HG03342 (cell line): Measurements from ENCODE around the gene RBMS2.
A peak's percentile ranks its signal among the peaks of the same experiment; 100 is the strongest.
"Not testable (repeated sequence)": the region's sequence is repeated elsewhere in the genome, so short reads cannot be mapped to it uniquely, and the experiment has no call there.

ENCODE experiments used
- ATAC-seq: cut with Tn5 transposase; IDR thresholded peaks from one replicate; pipeline ENCODE4 v1.9.1; 2021; ENCODE audit warnings: mild to moderate bottlenecking, moderate library complexity; ENCODE audit not compliant: unreplicated experiment

Gene RBMS2, protein sequence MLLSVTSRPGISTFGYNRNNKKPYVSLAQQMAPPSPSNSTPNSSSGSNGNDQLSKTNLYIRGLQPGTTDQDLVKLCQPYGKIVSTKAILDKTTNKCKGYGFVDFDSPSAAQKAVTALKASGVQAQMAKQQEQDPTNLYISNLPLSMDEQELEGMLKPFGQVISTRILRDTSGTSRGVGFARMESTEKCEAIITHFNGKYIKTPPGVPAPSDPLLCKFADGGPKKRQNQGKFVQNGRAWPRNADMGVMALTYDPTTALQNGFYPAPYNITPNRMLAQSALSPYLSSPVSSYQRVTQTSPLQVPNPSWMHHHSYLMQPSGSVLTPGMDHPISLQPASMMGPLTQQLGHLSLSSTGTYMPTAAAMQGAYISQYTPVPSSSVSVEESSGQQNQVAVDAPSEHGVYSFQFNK

DNA sequence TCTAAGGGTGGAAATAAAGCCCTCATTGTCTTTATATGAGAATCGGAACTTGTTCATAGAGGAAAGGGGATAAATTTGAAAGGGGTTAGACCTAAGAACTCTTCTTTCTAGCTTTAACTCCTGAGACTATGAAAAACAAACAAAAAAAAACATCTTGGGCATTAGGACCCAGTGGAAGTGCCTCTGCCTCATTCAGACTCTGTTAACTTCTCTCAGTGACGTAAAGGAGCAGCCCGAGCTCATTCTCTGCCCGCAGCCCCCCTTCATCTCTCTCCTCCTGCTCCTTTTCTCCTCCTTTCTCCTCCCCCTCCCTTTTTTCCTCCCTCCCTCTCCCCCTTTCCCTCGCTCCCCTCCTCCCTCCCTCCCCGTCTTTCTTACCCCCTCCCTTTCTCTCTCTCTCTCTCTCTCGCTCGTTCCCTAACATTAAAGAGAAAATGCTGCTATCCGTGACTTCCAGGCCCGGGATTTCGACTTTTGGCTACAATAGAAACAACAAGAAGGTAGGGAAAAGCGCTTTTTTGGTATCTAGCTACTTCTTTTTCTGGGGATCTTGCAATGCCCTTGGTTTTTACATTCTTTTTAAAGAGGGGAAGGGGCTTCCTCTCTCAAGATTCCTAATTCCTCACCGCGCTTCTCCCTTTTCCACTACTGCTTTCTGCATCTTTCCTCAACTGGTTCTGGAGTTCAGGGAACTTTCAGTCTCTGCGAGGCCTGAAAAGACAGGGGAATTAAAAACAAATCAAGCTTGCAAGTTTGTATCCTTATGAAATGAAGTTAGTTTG lies at the start of gene RBMS2:
Gene RBMS2 (plus strand): TSS at position 231 of the 782 bp plus-strand sequence. CDS start 204 bp downstream, at position 435.
- peak; percentile 69 for ATAC-seq

DNA sequence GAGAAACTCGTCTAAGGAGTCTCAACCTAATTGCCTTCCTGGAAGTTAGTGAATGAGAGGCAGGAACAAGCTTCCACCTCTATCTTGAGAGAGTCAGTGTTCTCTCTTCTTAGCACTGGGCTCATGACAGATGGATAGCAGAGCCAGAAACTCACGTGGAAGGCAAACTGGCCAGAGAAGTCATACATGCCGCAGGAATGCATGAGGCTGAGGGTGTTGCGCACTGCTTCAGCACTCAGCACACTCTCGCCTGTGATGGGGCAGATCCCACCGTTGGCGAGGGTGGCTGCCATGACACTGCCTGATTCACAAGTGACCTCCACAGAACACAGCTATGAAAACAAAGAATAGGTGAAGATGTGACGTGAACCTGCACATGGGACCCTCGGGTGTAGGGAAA lies 47.2 kb upstream of the RBMS2 start:
- no peak for ATAC-seq

DNA sequence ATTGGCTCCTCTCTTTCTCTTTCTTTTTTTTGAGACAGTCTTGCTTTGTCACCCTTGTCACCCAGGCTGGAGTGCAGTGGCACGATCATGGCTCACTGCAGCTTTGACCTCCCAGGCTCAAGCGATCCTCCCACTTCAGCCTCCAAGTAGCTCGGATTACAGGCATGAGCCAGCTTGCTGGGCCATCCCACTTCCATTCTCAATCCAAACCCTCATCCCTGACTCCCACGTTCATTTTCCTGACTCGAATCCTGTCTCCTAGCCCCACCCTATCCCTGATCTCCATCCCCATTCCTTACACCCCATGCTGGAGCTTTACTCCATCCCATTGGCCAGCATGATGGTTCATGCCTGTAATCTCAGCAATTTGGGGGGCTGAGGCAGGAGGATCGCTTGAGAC lies 45.5 kb upstream of the RBMS2 start:
- no peak for ATAC-seq

DNA sequence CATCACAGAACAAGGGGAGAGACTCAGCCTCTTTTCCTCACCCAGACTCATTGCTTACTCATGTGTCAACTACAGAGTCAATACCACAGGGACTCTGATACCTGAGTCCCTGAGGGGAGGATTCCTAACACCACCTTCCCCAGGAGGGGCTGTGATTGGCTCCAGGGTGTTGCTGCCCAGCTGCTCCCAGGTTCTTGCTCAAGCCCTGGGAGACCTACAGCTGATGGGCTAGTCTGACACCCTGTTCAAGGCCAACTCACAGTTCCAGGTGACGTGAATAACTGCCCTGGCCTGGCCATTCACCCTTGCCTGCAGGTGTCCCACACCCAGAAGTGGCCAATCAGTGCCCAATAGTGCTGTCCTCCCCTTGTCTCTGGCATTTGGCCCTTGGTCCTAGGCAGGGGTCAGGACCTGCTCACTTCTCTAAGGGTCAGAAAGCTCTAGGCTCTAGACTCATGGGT lies 44.6 kb upstream of the RBMS2 start:
- ATAC-seq: no peak

DNA sequence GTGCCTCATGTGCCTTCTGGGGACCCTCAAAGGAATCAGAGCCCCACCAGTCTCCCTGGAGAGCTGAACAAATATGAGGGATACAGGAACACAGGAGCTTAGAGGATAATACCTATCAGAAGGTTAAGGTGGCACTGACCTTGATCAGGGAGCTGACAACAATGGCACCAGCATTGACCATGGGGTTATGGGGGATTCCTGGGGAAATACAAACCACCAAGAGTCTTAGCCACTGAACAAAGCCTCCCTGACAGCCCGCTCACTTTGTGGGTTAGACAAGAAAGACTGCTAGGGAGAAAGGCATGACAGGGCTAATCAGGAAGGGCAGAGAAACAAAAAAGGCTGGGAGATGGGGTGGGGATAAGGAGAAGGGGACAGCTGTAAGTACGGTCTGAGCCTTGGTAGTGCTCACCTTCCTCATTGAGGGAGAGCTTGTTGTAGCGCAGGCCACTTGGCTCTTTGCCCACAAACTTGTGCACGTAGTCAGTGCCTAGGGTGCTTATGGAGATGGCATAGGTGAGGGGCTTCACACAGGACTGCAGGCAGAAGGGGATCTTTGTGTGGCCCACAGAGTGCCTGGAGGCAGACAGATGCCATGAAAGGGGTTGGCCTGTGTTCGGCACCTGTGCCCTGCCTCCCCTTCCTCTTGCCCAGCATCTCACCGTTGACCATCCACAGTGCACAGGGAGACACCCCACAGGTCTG lies 43.9 kb upstream of the RBMS2 start:
- ATAC-seq: no peak

DNA sequence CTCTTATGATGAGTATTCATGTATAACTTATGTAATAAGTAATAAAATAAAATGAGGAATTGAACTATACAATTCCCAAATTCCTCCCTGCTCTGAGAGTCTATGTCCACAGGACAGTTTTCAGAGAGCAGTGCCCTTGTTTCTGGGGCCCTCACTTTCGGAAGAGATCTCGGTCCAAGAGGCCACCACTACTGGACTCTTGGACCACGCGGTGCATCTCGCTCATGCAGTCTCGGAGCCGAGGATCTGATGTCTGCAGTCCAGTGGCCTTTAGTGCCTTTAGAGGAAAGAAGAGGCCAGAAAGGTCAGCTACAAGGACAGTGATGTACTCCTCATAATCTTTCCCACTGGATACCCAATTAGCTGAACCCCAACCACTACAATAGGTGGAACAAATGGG lies 42.0 kb upstream of the RBMS2 start:
- ATAC-seq: no peak

DNA sequence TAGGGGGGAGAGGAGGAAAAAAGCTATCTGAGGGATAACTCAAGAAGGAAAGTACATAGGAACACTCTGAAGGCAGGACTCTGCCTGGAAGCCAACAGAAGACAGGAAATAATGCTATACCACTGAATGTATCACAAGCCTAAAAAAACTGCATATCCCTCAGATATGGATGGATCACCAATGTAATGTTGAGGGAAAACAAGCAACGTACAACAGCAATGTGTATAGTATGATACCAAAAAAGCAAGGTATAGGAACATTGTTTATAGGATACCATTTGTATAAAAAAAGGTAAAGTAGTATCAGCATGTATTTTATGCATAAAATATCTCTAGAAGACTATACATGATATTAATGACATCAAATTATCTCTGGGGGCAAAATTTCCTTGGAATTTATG lies 37.1 kb upstream of the RBMS2 start:
- ATAC-seq: no peak

DNA sequence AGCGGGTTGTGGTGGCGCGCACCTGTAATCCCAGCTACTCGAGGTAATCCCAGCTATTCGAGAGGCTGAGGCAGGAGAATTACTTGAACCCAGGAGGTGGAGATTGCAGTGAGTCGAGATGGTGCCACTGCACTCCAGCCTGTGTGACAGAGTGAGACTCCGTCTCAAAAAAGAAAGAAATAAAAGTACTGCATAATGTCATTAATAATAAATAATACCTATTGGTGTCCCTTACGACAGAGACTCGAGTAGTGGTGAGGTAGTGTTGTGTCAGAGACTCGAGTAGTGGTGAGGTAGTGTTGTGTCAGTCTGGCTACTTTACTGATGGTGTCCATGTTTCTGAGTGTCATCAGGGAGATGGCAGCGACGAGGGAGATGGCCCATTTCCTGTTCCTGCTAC lies 34.9 kb upstream of the RBMS2 start:
- ATAC-seq: no peak

DNA sequence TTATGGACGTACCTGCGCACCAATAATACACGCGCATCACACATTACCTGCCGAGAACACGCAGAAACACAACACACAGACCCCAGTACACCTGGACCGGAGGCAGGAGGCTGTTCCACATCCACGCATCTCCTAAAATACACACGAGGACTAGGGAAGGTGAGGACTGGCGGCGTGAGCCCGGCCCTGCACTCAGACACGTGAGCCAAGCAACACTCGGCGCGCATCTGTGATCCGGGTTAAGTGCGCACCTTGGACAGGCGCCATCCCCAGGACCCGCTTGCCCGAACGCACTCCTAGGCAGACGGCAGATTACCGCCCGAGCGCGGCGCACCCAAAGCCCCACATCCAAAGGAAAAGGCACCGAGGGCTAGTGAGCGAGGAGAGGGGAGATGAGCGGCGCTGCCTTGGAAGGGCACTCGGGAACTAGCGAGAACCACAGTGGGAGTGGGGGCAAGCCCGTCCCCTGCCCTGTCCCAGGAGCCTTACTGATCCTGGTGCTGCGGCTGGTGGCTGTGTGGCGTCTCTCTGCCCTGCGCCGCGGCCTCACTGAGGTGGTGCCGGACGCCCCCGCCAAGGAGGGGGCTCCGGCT lies 34.1 kb upstream of the RBMS2 start:
- ATAC-seq: peak; percentile 30

DNA sequence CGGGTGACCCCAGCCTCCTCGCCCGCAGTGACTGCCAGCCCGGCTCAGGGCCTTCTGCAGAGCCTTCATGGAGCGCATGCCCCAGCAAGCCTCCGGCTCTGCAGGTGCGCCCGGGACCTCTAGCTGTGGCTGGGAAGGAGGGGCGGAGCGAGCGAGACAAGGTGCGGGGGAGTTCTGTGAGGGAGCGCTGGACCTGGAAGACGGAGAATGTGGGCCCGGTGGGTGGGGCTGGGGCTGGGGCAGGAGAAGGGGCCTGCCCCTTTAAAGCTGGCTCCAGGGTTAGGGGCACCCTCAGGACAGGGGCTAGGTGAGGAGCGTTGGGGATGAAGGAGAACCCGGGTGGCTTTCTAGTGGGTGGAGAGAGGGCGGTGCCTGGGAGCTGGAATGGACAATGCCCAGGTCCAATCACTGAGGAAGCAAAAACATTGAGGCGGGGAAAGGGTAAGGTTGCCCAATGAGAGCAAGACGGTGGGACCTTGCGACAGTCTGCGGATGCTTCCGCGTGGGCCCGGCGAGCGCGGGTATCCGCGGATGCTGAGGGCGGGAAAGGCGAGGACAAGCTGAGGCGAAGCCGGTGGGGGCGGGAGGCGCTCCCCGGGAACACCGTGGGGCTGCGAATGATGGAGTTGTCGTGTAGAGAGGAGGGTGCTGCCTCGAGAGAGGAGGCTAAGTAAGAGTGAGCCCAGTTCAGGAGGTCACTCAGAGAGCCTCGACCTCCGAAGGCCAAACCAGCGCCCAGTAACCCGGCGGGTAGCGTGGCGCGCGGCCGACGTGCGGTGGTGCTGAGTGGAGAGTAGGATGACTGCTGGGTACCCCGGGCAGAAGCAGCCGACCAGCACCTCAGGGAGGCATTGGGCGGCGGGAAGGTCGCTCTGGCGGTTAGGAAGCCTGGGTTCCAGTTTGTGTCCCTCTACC lies 33.3 kb upstream of the RBMS2 start, which contains the start of gene GLS2:
Gene GLS2 (minus strand): TSS at position 121 of the 915 bp plus-strand sequence. CDS start 43 bp downstream, at position 78.
- ATAC-seq: peak; percentile 89

DNA sequence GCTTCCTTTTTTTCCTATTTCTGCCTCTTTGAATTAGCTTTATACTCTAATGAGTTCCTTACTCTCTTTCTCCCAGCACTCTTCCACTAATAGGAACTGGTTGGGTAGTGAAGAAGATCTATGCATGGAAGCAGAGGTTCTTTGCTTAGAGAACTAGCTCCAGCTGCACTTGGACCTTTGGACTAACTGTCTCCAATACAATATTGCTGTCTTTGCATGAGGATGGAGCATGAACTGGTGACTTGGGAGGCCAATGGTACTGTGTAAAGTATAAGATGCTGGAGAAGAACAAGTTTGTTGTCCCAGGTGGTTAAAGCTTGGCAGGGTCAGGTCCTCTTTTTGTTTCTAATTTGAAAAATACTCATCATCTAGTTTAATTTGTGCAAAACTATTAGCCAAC lies 31.3 kb upstream of the RBMS2 start:
- ATAC-seq: no peak

DNA sequence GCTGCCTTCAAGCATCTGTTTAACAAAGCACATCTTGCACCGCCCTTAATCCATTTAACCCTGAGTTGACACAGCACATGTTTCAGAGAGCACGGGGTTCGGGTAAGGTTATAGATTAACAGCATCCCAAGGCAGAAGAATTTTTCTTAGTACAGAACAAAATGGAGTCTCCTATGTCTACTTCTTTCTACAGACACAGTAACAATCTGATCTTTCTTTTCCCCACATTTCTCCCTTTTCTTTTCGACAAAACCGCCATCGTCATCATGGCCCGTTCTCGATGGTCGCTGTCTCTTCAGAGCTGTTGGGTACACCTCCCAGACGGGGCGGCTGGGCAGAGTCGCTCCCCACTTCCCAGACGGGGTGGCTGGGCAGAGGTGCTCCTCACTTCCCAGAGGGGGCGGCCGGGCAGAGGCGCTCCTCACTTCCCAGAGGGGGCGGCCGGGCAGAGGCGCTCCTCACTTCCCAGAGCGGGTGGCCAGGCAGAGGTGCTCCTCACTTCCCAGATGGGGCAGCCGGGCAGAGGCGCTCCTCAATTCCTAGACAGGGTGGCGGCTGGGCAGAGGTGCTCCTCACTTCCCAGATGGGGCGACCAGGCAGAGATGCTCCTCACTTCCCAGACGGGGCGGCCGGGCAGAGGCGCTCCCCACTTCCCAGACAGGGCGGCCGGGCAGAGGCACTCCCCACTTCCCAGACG lies 28.1 kb upstream of the RBMS2 start:
- ATAC-seq: not testable (repeated sequence)

DNA sequence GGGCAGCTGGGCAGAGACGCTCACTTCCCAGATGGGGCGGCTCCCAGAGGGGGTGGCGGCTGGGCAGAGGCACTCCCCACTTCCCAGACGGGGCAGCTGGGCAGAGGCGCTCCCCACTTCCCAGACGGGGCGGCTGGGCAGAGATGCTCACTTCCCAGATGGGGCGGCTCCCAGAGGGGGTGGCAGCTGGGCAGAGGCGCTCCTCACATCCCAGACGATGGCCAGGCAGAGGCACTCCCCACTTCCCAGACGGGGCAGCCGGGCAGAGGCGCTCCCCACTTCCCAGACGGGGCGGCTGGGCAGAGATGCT lies 27.6 kb upstream of the RBMS2 start:
- ATAC-seq: not testable (repeated sequence)

DNA sequence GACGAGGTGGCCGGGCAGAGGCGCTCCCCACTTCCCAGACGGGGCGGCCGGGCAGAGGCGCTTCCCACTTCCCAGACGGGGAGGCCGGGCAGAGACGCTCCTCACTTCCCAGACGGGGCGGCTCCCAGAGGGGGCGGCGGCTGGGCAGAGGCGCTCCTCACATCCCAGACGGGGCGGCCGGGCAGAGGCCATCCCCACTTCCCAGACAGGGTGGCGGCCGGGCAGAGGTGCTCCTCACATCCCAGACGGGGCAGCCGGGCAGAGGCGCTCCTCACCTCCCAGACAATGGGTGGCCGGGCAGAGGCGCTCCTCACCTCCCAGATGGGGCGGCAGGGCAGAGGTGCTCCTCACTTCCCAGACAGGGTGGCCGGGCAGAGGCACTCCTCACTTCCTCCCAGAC lies 27.1 kb upstream of the RBMS2 start:
- not testable (repeated sequence) for ATAC-seq

DNA sequence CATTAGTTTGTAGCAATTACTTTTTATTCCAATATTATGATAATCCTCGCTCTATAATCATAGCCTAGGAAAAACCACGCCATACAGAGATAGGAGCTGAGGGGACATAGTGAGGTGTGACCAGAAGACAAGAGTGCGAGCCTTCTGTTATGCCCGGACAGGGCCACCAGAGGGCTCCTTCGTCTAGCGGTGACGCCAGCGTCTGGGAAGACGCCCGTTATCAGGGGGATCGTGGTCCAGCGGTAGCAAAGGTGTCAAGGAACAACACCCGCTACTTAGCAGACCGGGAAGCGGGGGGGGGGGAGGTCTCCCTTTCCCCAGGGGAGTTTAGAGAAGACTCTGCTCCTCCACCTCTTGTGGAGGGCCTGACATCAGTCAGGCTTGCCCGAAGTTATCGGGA lies 24.9 kb upstream of the RBMS2 start:
- not testable (repeated sequence) for ATAC-seq

DNA sequence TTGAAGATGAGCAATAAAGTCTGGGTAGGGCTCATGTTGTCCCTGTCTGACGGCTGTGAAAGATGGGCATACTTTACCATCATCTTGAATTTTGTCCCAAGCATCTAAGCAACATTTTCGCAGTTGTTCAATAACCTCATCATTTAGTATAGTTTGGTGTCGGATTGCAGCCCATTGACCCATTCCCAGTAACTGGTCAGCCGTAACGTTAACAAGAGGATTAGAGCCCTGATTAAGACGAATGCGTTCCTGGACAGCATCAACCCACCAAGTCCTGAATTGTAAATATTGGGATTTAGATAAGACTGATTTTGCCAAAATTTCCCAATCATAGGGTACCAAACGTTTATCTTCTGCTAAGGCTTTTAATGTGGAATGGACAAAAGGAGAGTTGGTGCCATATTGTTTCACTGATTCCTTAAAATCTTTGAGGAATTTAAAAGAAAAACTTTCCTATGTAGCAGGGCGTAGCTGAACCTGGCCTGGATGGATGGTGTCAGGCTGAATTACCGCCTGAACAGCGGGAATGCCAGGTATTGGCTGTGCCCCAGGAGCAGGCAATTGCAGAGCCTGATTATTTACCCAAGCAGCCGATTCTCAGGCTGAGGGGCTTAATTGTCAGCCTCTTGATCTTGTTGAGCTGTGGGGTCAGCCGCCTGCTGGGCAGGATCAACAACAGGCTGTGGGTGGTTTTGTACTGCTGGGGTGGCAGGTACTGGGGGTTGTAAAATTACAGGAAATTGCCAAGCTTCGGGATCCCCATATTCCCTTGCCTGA lies 23.3 kb upstream of the RBMS2 start:
- ATAC-seq: not testable (repeated sequence)

DNA sequence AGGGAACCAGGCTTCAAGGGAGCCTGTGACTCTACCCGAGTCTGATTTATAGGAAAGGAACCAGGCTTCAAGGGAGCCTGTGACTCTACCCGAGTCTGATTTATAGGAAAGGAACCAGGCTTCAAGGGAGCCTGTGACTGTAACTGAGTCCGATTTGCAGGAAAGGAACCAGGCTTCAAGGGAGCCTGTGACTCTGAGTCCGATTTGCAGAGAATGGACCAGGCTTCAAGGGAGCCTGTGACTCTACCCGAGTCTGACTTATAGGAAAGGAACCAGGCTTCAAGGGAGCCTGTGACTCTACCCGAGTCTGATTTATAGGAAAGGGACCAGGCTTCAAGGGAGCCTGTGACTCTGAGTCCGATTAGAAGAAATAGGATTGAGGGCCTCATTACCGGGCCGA lies 22.2 kb upstream of the RBMS2 start:
- ATAC-seq: not testable (repeated sequence)

DNA sequence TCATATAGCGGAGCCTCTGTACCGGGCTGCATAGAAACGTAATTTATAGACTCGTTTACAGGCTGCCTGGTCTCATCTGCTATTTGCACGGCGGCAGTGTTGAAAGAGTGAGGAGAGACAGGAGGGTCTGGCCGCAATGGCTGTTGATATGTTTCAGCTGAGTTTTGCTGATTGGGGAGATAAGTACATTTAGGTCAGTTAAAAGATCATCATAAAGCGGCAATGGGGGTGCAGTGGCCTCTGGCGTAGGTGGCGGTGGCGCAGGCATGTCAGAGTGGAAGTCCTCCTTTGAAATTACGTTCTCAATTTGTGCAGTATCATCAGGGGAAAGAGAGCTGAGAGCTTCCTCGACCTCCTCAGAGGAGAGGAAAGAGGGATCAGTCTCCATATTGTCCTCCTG lies 21.7 kb upstream of the RBMS2 start:
- not testable (repeated sequence) for ATAC-seq

DNA sequence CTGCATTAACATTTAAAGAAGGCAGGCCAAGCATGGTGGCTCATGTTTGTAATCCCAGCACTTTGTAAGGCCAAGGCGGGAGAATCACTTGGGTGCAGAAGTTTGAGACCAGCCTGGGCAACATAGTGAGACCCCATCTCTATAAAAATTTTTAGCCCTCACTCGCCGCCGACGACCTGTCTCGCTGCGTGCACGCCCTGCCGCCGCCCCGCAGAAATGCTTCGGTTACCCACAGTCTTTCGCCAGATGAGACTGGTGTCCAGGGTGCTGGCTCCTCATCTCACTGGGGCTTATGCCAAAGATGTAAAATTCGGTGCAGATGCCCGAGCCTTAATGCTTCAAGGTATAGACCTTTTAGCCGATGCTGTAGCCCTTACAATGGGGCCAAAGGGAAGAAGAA lies 10.8 kb upstream of the RBMS2 start:
- ATAC-seq: no peak
